ENCODE data around the gene CHPT1.
"Not testable (repeated sequence)": the region's sequence is repeated elsewhere in the genome, so short reads cannot be mapped to it uniquely, and the experiment has no call there.

Gene CHPT1

GRCh38 chr12:101654442-101654841 is 43.0 kb upstream of the CHPT1 start:
- no peak overlapping the region for H3K4me3 ChIP-seq (replicated peaks; ENCODE audit: low read depth, low read length)
- no peak for TF ChIP-seq CTCF (IDR thresholded peaks at IDR 0.05; ENCODE audit: low read depth, low read length, missing control alignments)
- no peak for DNase-seq (ENCODE audit: extremely low read depth, low read depth)

GRCh38 chr12:101655393-101655792 is 42.0 kb upstream of the CHPT1 start:
- TF ChIP-seq CTCF (IDR thresholded peaks at IDR 0.05; ENCODE audit: low read depth, low read length, missing control alignments) = no peak
- DNase-seq (ENCODE audit: extremely low read depth, low read depth) = no peak
- H3K4me3 ChIP-seq (replicated peaks; ENCODE audit: low read depth, low read length) = no peak overlapping the region

GRCh38 chr12:101660662-101661061 is 36.8 kb upstream of the CHPT1 start:
- not testable (repeated sequence) for DNase-seq (ENCODE audit: extremely low read depth, low read depth); H3K4me3 ChIP-seq (replicated peaks; ENCODE audit: low read depth, low read length)

- no peak for TF ChIP-seq CTCF (IDR thresholded peaks at IDR 0.05; ENCODE audit: low read depth, low read length, missing control alignments)
- DNase-seq (ENCODE audit: extremely low read depth, low read depth) = no peak
- H3K4me3 ChIP-seq (replicated peaks; ENCODE audit: low read depth, low read length) = no peak overlapping the region
Measured at GRCh38 chr12:101663298-101663697, 34.1 kb upstream of the CHPT1 start.

- TF ChIP-seq CTCF (IDR thresholded peaks at IDR 0.05; ENCODE audit: low read depth, low read length, missing control alignments) = no peak
- no peak for DNase-seq (ENCODE audit: extremely low read depth, low read depth)
- no peak overlapping the region for H3K4me3 ChIP-seq (replicated peaks; ENCODE audit: low read depth, low read length)
Measured at GRCh38 chr12:101664992-101665391, 32.4 kb upstream of the CHPT1 start.

GRCh38 chr12:101666052-101666728 is 31.2 kb upstream of the CHPT1 start:
- no peak for TF ChIP-seq CTCF (IDR thresholded peaks at IDR 0.05; ENCODE audit: low read depth, low read length, missing control alignments)
- no peak overlapping the region for H3K4me3 ChIP-seq (replicated peaks; ENCODE audit: low read depth, low read length)
- DNase-seq (ENCODE audit: extremely low read depth, low read depth) = no peak

- H3K4me3 ChIP-seq (replicated peaks; ENCODE audit: low read depth, low read length) = no peak overlapping the region
- no peak for DNase-seq (ENCODE audit: extremely low read depth, low read depth)
- TF ChIP-seq CTCF (IDR thresholded peaks at IDR 0.05; ENCODE audit: low read depth, low read length, missing control alignments) = no peak
Measured at GRCh38 chr12:101667591-101667990, 29.8 kb upstream of the CHPT1 start.
